OCI-M2 (cell line): Measurements from ENCODE around the gene NASP.

Experiments used
- DNase-seq: peaks from one replicate; lab custom pipeline; 2025; ENCODE audit not compliant: unreplicated experiment; lab: John Stamatoyannopoulos, UW

The NASP gene

DNA sequence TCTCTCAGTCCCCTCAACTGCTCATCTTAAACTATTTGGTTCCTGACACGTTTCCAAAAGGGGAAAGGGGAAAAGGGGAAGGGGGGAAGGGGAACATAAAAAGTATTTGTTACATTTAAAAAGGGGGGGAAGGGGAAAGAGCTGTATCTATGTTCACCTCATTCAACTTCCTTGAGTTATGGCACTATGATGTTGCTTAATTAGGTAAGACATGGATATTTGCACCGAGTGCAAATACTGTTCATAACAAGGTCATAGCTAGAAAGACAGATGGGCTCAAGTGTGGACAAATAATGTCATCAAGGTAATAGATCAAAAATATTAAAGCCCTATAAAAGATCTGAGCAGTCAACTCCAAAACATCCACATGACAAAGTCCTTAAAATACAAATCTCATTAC, 76.5 kb downstream of the NASP start:
- no peak for DNase-seq

DNA sequence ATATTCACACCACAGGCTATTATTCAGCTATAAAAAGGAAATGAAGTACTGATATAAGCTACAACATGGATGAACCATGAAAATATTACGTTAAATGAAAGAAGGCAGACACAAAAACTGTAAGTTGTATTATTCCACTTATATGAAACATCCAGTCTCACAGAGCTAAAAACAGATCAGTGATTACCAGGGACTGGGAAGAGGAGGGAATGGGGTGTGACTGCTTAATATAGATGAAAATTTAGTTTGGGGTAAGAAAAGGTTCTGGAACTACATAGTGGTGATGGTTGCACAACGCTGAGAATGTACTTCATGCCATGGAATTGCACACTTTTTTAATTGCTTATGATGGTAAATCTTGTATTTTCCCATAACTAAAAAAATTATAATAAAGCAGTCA, 83.0 kb downstream of the NASP start:
- no peak for DNase-seq

DNA sequence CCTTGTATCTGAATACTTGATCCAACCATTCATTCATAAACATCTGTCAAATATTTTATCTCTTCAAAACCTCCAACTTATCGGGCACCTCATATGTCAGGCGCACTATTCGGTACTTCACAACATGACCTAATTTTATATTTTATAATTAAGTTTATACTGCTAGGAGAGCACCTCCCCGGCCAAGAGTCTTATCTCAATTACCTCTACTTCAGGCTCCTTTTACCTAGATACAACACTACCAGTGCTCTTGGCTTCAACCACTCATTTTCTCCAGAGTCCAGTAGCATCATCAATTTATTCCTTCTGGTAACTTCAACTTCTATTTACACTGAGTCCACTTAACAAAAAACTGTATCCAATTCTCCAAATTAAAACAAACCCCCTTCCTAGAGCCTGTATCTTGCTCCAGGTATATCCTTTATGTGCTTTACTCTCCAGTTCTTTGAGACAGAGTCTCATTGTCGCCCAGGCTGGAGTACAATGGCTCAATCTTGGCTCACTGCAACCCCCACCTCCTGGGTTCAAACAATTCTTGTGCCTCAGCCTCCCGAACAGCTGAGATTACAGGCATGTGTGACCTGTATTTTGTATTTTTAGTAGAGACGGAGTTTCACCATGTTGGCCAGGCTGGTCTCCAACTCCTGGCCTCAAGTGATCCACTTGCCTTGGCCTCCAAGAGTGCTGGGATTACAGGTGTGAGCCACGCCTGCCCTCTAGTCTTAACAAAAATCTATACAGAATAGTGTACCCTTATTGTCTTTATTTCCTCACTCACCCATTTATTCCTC, 83.7 kb downstream of the NASP start:
- no peak for DNase-seq
